Measurements from ENCODE around the gene HSP90AB1. TPM values are rescaled to one million over a fixed set of nuclear protein-coding genes. Genes with fewer than 3 reads are reported as not detected.

Gene HSP90AB1
- total and polyA plus RNA-seq, 2 of the 8 experiments (the other 6 are each of a cell fraction or from before 2014, with no cell fraction given) = 1,564 to 2,297 TPM

GRCh38 chr6:44216677-44217331 is 30.1 kb upstream of the HSP90AB1 start, which contains the start of gene MYMX:
Gene MYMX, plus strand, starts transcription at chr6:44216926. Its CDS starts 546 bp downstream, at chr6:44217472.
- Histone ChIP-seq H2BK20ac (ENCODE audit: low read length) (peak within 1 kb of the TSS; percentile 94), H4K8ac (ENCODE audit: extremely low read depth, insufficient read depth, low read length) (no peak within 1 kb of the TSS), H3K79me1 (ENCODE audit: low read depth, low read length) (no peaks in the 10 kb centered on the region; the same call in 1 of the 2 replicates), H3K4me2 (ENCODE audit: insufficient read depth in 1 of 2, low read depth in 2 of 2, low read length in 2 of 2) (peak within 1 kb of the TSS; percentile 75 to 80), H2AK5ac (ENCODE audit: low read depth, low read length) (peak within 1 kb of the TSS; percentile 93; the same call in 1 of the 2 replicates), H3K23ac (ENCODE audit: insufficient read length) (no peak within 1 kb of the TSS), H3K14ac (ENCODE audit: insufficient read length) (no peak within 1 kb of the TSS), H3K56ac (replicated peaks; ENCODE audit: insufficient read length, low read depth, low read length) (no peak within 1 kb of the TSS), H3K36me3 (ENCODE audit: control insufficient read depth in 2 of 4, insufficient read depth in 4 of 4, low read length in 3 of 4) (no peaks in the 10 kb centered on the region), H3K23me2 (ENCODE audit: low read depth, low read length) (no peaks in the 10 kb centered on the region; the same call in 1 of the 2 replicates), H3K79me2 (ENCODE audit: control insufficient read depth in 1 of 2, insufficient read depth in 2 of 2, low read length in 2 of 2) (no peaks in the 10 kb centered on the region), H3K4ac (replicated peaks; ENCODE audit: insufficient read length, low read depth, low read length) (peak within 1 kb of the TSS; percentile 55), H3K4me3 (ENCODE audit: extremely low read depth in 1 of 4, insufficient read depth in 2 of 4, low read depth in 3 of 4, low read length in 4 of 4) (peak within 1 kb of the TSS in 2 of 4 experiments; percentile 5 to 47; a peak in 4 of 8 replicates), H3K9me3 (ENCODE audit: insufficient read depth in 2 of 2, low read depth in 1 of 2, low read length in 1 of 2) (no peaks in the 10 kb centered on the region), H3K18ac (ENCODE audit: extremely low read depth, low read length) (peak within 1 kb of the TSS; percentile 82), H3K27ac (ENCODE audit: low read depth, low read length) (peak within 1 kb of the TSS; percentile 13; the same call in 1 of the 2 replicates), H3K9ac (replicated peaks in 1 of 4; ENCODE audit: extremely low read depth in 1 of 4, low read depth in 3 of 4, low read length in 3 of 4) (peak within 1 kb of the TSS in 2 of 4 experiments; percentile 12 to 32; a peak in 2 of 7 replicates), H2AFZ (ENCODE audit: low read length) (no peak within 1 kb of the TSS), H4K91ac (replicated peaks; ENCODE audit: insufficient read length, low read length) (peak within 1 kb of the TSS; percentile 95), H2BK12ac (ENCODE audit: low read depth, low read length) (peak within 1 kb of the TSS; percentile 92), H3K4me1 (replicated peaks in 1 of 4; ENCODE audit: control insufficient read depth in 3 of 4, insufficient read depth in 4 of 4, low read length in 3 of 4) (peaks cover 18 to 38% (median 23%) of the 10 kb centered on the region in 4 experiments), H4K20me1 (replicated peaks in 1 of 2; ENCODE audit: control insufficient read depth in 1 of 2, insufficient read depth in 2 of 2, low read length in 2 of 2) (no peaks in the 10 kb centered on the region), H2BK15ac (ENCODE audit: low read length) (peak within 1 kb of the TSS; percentile 83), H4K5ac (ENCODE audit: insufficient read length, low read depth, low read length) (peak within 1 kb of the TSS; percentile 14), H2BK5ac (ENCODE audit: low read depth, low read length) (peak within 1 kb of the TSS; percentile 82; the same call in 1 of the 2 replicates), H2BK120ac (replicated peaks; ENCODE audit: low read depth, low read length) (peak within 1 kb of the TSS; percentile 35), H3K27me3 (replicated peaks in 1 of 4; ENCODE audit: control insufficient read depth in 3 of 4, extremely low read depth in 1 of 4, insufficient read depth in 3 of 4, low read length in 3 of 4) (no peaks in the 10 kb centered on the region)
- 0 out of 2 replicates have a peak, but pooled peaks have one; percentile 88 for TF ChIP-seq TCF12 (IDR thresholded peaks at IDR 0.05; ENCODE audit: low read depth, low read length)
- TF ChIP-seq RNF2 (IDR thresholded peaks at IDR 0.05; ENCODE audit: borderline replicate concordance, low read depth, low read length, missing control alignments, poor library complexity, severe bottlenecking) = no peak
- TF ChIP-seq JUN (IDR thresholded peaks at IDR 0.05; ENCODE audit: low read depth, low read length) = no peak
- TF ChIP-seq RXRA (IDR thresholded peaks at IDR 0.05; ENCODE audit: insufficient read depth, low read depth, low read length) = no peak
- peak in 1 of 2 experiments; percentile 5; a peak in 1 of 3 replicates for TF ChIP-seq POLR2A (IDR thresholded peaks at IDR 0.05; ENCODE audit: control extremely low read depth in 1 of 2, low read depth in 2 of 2, low read length in 2 of 2)
- no peak for TF ChIP-seq POU5F1 (IDR thresholded peaks at IDR 0.05; ENCODE audit: low read depth, low read length)
- no peak for TF ChIP-seq SP2 (IDR thresholded peaks at IDR 0.05; ENCODE audit: low read length)
- TF ChIP-seq TAF1 (IDR thresholded peaks at IDR 0.05; ENCODE audit: low read depth, low read length) = peak; percentile 28; the same call in 1 of the 2 replicates
- TF ChIP-seq ASH2L (IDR thresholded peaks at IDR 0.05; ENCODE audit: low read length) = peak; percentile 30
- ChIA-PET POLR2A (ENCODE audit: partially characterized antibody) (interaction anchor here (0.7 to 5.5 kb wide), 12 partner anchors 13 to 44 kb away, joined by 3 to 46 read pairs (median 4); partner anchors contain the start of genes HSP90AB1 and SLC35B2), CTCF (ENCODE audit: partially characterized antibody) (interaction anchor here (0.8 to 2.3 kb wide), 9 partner anchors 8 to 47 kb away, joined by 3 to 18 read pairs (median 4); partner anchors contain the start of gene HSP90AB1)
- no peak for FAIRE-seq
- 21% methylated on average over 6 of the region's 7 CpGs; no CpG with 5 or more reads in 1 of the 2 experiments for WGBS, 2 experiments (ENCODE audit: extremely low coverage in 1 of 2, insufficient coverage in 1 of 2, insufficient read length in 1 of 2, insufficient replicate concordance in 2 of 2, low coverage in 1 of 2, low lambda C conversion rate in 2 of 2, missing lambda C conversion rate in 1 of 2)
- peak in 1 of 2 experiments; percentile 79 for DNase-seq (ENCODE audit: low read depth in 1 of 2, low spot score in 2 of 2)
